Activated T-helper 1 cell treated with anti-CD3 and anti-CD28 coated beads, Interleukin-2, amount 50 U/mL, for 16 hours (primary cell): ENCODE measurements around the gene EXD3.
A peak's percentile ranks its signal among the peaks of the same experiment; 100 is the strongest.

Experiments used
- DNase-seq, 2 donors: peaks; one replicate each; pipeline ENCODE4 v3.0.0-alpha.2; 2020; ENCODE audit warnings: low read depth in 1 of 2, low spot score in 1 of 2

EXD3 gene

GRCh38 chr9:137448602-137448962, 25.6 kb upstream of the EXD3 start:
- no peak for DNase-seq

GRCh38 chr9:137447722-137448601, 25.0 kb upstream of the EXD3 start:
- DNase-seq: no peak

GRCh38 chr9:137446851-137447471, 24.0 kb upstream of the EXD3 start:
- DNase-seq: no peak

GRCh38 chr9:137445930-137446431, 23.0 kb upstream of the EXD3 start:
- DNase-seq: no peak

- peak; percentile 70 to 78 for DNase-seq
Measured at GRCh38 chr9:137445275-137445807, 22.4 kb upstream of the EXD3 start.

- no peak for DNase-seq
Measured at GRCh38 chr9:137444106-137444790, 21.3 kb upstream of the EXD3 start.

GRCh38 chr9:137441935-137442321, 19.0 kb upstream of the EXD3 start:
- DNase-seq: no peak

GRCh38 chr9:137441289-137441934, 18.4 kb upstream of the EXD3 start, which contains the start of gene ENTPD8:
Gene ENTPD8 (minus strand): TSS chr9:137441357. CDS start chr9:137438285, 3,072 bp downstream.
- DNase-seq: no peak

- no peak for DNase-seq
Measured at GRCh38 chr9:137439158-137439714, 16.3 kb upstream of the EXD3 start.

GRCh38 chr9:137438591-137439157, 15.7 kb upstream of the EXD3 start:
- DNase-seq: no peak

- no peak for DNase-seq
Measured at GRCh38 chr9:137437691-137438590, 15.0 kb upstream of the EXD3 start.

- DNase-seq: no peak
Measured at GRCh38 chr9:137436761-137437600, 14.0 kb upstream of the EXD3 start.

- DNase-seq: no peak
Measured at GRCh38 chr9:137435980-137436760, 13.2 kb upstream of the EXD3 start.

GRCh38 chr9:137435381-137435891, 12.5 kb upstream of the EXD3 start:
- no peak for DNase-seq

- no peak for DNase-seq
Measured at GRCh38 chr9:137434498-137435380, 11.8 kb upstream of the EXD3 start.

GRCh38 chr9:137433916-137434431, 11.0 kb upstream of the EXD3 start:
- DNase-seq: no peak
